ENCODE measurements around the gene NRGN.

Gene NRGN

GRCh38 chr11:124717421-124717785, 22.3 kb upstream of the NRGN start:
- TF ChIP-seq ZFX (IDR thresholded peaks at IDR 0.05), result no peak
- TF ChIP-seq CTCF (conservative IDR thresholded peaks at IDR 0.05), result no peak
- no peak overlapping the region for H3K27ac ChIP-seq

- H3K27ac ChIP-seq, result no peak overlapping the region
- no peak for TF ChIP-seq CTCF (conservative IDR thresholded peaks at IDR 0.05)
- TF ChIP-seq ZFX (IDR thresholded peaks at IDR 0.05), result no peak
These were observed 21.7 kb upstream of the NRGN start for GRCh38 chr11:124717786-124718651.

GRCh38 chr11:124718801-124719200, 20.9 kb upstream of the NRGN start:
- TF ChIP-seq ZFX (IDR thresholded peaks at IDR 0.05) (no peak), CTCF (conservative IDR thresholded peaks at IDR 0.05) (no peak)
- no peak overlapping the region for H3K27ac ChIP-seq

- H3K27ac ChIP-seq, result no peak overlapping the region
- TF ChIP-seq ZFX (IDR thresholded peaks at IDR 0.05) (no peak), CTCF (conservative IDR thresholded peaks at IDR 0.05) (no peak)
These were observed 20.2 kb upstream of the NRGN start for GRCh38 chr11:124719534-124719933.

- TF ChIP-seq CTCF (conservative IDR thresholded peaks at IDR 0.05), result no peak
- TF ChIP-seq ZFX (IDR thresholded peaks at IDR 0.05), result no peak
- no peak overlapping the region for H3K27ac ChIP-seq
These were observed 17.6 kb upstream of the NRGN start for GRCh38 chr11:124722176-124722575.

GRCh38 chr11:124724979-124725718, 14.6 kb upstream of the NRGN start:
- no peak overlapping the region for H3K27ac ChIP-seq
- TF ChIP-seq CTCF (conservative IDR thresholded peaks at IDR 0.05) (no peak), ZFX (IDR thresholded peaks at IDR 0.05) (no peak)

- TF ChIP-seq ZFX (IDR thresholded peaks at IDR 0.05), result no peak
- no peak for TF ChIP-seq CTCF (conservative IDR thresholded peaks at IDR 0.05)
- H3K27ac ChIP-seq, result no peak overlapping the region
These were observed 14.0 kb upstream of the NRGN start for GRCh38 chr11:124725719-124726105.

Data from C4-2B (cell line).